ENCODE results near the gene SIAE.

The SIAE gene

DNA sequence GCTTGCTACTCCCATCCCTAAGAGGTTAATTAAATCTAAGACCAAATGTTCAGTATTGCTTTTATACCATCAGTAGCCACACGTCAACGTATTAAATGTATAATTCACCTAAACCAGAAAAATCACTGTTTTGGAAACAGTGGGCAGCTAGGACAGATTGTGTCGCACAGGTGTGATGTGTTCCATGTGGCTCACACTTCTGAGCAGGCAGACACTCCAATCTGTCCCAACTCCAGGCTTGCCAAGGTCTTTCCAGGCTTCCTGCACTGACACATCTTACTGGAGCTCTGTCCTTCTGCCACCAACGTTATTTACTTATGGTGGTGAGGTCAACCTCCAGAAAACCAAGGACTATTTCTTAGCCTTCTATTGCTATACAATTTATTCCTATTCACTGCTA is 11.4 kb downstream of the SIAE start:
- DNase-seq (ENCODE audit: low read depth) = no peak

DNA sequence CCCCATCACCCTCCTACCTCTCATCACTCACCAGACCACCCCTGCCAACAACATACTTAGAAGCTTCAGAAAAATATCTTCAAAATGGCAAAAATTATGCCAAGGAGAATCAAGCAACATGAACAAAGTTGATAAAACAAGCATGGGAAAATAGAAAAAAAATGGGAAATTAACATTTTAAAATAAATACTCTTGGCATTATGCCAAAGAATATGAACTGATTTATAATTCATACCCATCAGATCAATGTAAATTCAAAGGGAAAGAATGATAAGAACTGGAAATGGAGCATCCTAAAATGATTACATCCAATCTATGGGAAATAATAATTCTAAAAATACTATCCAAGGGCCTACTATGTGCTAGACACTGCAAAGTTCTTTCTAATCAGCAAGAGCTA is 12.0 kb downstream of the SIAE start:
- no peak for DNase-seq (ENCODE audit: low read depth)

DNA sequence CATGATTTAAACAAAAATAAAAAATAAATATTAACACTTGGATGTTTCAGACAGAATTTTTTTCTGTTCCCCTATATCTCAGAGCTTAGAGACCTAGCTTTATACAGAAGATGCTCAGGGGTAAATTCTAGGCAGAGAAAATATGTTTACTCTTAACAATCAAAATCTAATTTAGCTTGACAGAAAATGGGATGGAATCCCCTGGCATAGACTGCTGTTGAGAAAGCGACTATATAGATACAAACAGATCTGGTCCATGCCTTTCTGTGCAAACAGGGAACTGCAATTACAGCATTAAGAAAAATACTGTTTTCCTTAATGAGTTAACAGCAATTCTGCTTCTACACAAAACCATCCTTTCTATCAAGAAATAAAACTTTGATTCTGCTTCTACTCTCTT is 14.6 kb downstream of the SIAE start:
- DNase-seq (ENCODE audit: low read depth) = no peak

DNA sequence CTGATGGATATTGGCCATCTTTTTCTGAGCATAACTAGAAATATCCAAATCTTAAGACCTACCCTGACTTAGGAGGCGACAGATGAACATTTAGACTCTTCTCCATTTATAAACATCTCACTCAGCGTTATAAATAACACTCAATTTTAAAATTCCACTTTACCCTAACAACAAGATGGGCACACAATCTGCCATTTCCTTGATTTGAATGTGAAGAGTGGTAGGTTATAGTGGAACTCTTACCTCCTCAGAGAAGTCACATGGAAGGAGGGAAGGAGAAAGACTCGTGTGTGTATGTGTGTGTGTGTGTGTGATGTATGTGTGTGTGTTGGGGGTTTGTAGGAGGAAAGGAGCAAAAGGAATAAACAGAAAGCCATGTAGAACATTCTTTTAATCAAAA is 15.0 kb downstream of the SIAE start:
- no peak for DNase-seq (ENCODE audit: low read depth)

DNA sequence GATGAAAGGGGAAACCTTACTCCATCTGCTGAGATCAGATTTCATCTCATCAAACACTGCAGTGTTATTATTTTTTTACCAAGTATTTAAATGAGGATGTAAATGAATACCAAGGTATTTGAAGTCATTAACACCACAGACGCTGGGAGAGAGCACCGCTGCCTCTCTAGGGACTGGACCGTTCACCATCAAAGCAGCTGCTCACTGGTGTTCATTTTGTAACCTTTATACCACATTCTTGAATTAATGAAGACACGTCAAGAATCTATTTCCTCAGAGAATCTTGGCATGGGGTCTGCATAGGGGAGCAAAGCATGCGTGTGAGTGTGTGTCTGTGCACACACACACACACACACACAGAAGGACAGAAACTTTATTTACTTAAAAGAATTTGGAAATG is 15.6 kb downstream of the SIAE start:
- no peak for DNase-seq (ENCODE audit: low read depth)

DNA sequence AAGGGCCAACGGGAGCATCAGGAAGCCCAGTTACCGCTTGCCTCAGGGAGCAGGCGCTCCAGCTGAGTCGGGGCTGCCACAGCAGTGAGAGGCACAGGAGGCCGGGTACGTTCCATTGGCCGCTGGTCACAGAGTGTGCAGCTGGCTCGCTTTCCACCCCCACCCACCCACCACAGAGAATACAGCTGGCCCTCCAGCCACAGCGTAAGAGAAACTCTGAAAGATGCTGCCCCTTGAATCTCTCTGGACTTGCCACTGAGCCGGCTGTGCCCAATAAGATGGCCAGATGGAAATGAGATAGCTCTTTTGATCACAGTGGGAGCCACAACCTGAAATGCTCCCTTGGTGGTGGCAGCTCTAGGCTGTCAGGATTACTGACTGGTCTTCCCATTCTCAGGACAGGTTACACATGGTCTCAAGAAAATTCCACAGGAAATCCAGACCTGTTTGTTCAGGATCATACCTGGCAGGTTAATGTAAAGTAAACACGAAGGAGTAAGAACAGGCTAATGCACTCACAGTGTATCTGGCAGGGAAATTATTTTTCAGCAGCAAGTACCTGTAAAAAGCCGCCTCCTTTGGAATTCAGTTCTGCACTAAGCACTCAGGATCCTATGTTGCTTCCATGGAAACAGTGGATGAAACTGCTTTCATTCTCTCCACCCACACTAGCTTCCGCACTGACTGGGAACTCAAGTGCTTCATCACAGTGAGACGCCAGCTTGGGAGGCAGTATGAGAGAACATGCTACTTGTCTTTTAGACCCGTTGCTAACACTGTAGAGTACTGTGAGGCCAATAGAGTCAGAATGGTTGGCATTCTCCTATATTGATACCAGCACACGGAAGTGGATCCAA is 16.5 kb downstream of the SIAE start:
- no peak for DNase-seq (ENCODE audit: low read depth)

DNA sequence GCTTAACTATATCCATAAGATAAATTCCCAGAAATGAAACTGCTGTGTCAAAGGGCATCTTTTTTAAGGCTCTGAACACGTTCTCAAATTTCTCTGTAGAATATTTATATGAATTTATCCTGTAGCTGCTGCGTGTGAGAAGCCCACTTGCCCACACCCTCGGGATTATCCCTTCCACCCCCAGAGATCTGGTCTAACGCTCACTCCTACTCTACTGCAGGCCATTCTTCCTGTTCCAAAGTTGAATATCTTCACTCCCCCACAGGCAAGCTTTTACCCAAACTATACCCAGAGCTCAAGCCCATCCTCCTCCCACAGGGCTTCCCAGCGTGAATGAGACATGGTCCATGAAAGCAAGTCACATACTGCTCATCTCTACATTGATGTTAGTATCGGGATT is 24.9 kb downstream of the SIAE start:
- DNase-seq (ENCODE audit: low read depth) = no peak

DNA sequence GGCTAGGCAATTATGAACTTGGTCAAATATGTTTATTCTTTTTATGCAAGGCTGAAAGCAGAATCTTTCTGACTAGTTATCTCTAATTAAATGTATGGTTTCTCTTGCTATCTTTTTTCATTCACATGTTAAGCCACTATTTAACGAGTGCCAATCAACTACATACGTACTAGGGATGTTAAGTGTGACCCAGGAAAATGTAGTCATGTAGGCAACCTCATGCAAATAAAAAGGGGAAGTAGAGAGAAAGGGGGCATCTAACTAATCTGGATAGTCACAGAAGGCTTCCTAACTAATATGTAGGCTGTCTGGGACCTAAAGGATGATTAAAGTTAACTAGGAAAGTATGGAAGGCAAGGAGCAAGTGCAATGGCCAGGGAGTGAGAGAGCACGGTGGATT is 27.4 kb downstream of the SIAE start:
- DNase-seq (ENCODE audit: low read depth) = no peak

DNA sequence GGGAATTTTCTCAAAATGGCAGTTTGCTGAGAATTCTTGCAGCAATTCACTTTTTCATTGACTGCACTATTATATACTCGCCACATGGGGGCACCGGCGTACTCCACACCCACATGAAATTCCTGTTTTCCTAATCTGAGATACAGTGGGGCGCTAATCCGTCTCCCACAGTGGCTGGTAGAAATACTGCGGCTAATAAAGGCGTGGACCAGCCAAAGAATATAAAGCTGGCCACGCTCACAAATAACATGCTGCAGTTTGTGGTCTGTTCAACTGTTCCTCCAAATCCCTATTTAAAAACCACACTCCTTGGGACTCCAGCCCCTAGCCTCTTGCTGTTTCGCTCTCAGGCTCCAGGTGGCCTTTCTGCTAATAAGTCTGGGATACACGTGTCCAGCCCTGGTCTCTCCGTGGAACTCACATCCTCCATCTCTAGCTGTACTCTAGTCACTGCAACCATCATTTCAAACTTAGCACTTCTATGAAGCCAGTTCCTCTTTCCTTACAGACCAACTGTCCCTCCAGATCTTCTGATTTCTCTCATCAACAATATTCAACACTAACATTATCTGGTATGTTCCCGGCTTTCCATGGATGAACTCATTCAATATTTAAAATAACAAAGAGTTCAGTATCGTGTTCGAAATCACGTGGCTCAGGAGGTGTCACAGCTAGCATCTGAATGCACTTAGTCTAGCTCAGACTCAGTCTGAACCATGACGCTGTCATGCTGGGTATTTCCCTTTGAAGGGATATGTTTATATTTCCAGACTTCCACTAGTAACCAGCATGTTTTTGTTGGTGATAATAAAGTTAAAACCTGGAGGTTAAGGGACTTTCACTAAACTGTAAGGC is 28.9 kb downstream of the SIAE start:
- DNase-seq (ENCODE audit: low read depth) = no peak

DNA sequence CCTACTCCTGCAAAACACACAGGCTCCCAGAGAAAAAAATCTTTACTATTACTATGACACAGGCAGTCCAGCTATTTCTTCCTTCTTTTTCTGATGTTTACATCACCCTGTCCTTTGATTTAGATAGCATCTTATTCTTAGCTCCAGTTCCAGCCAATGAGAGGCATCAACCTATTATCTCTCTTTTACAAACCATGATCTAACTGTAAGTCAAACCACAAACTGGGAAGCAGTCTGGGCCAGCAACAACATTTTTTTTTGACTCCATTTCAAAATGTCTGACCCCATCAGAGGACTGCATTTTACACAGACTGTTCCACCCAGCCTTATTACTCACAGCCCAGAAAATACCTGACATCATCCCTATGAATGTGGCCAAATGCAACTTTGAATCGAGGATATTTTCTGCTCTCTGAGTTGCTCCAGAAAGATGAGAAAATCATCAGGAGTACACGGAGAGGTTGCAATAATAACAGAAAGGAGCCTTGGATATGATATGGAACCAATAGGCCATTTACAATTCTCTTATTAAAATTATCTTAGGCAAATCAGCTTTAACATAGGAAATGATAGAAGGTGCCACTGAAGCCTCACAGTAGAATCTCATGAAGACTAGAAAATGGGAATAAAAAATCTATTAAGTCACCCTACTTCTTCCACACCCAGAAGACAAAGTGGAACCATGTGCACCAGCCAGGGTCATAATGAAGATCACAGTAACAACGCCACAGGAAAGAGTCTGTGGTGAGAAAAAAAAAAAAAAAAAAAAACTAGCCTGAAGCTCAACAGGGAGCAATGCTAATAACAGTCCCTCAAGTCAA is 29.7 kb downstream of the SIAE start:
- no peak for DNase-seq (ENCODE audit: low read depth)

DNA sequence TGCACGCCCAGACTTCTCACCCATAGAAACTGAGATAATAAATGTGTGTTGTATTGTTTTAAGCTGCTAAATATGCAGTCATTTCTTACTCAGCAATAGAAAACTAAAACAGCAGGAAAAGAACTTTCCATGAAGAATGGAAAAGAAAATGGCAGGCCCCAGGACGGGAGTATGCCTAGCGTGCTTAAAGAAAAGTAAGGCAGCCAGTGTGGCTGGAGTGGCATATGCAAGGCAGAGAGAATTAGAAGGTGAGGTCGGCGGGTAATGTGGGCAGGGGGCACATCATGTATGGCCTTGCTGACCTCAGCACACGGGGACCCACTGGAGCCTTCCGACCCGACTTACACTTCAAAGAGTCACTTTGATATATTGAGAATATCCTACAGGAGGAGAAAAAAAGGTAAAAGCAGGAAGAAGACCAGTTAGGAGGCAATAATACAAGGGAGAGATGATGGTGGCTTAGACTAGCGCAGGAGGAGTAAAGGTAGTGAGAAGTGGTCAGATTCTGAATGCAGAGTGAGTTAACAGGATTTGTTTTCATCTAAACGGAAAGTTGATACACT is 30.4 kb downstream of the SIAE start:
- no peak for DNase-seq (ENCODE audit: low read depth)

DNA sequence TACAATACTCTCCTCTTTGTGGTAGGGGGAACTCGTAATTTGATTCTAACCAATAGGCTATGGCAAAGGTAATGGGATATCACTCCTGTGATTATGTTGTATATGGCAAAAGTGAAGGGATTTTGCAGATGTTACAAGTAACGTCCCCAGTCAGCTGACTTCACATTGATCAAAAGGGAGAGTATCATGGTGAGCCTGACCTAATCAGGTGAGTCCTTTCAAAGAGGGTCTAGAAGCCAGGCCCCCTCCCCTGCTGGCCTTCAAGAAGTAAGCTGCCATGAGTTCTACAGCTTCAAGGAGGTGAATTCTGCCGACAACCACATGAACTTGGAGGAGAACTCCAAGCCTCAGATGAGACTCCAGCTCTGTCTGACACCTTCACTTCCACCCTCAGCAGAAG is 30.9 kb downstream of the SIAE start:
- no peak for DNase-seq (ENCODE audit: low read depth)

DNA sequence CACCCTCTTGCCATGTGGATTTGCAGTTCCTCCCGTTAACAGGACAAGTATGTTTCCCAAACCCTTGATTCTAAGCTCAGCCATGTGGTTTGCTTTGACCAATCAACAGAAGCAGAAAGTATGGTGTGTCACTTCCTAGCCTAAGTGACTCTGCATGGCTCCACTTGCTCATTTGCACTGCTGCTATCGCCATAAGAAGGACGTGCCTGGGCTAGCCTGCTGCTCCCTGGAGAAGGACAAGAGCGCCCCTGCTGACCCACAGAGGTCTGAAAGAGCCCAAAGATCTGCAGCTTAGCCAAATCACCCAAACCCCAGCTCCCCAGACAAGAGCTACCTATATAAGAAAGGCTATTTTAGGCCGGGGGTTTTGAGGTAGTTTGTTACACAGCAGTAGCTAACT is 32.9 kb downstream of the SIAE start:
- no peak for DNase-seq (ENCODE audit: low read depth)

DNA sequence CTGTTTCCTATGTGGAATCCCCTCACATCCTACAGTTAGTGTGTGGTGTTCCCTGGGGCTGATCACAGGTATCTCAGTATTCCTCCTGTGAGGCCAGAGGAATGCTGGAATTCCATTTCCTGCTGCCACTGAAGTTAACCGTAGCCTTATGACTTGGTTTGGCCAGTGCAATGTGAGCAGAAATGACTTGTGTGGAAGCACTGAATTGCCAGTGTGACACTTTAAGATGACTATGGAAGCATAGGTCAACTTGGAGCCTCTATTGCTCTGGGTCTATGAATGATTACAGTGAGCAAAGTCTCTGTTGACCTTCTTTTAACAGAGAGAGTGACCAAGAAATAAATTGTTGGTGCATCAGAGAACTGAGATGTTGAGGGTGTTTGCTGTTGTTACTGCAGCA is 34.4 kb downstream of the SIAE start:
- no peak for DNase-seq (ENCODE audit: low read depth)

DNA sequence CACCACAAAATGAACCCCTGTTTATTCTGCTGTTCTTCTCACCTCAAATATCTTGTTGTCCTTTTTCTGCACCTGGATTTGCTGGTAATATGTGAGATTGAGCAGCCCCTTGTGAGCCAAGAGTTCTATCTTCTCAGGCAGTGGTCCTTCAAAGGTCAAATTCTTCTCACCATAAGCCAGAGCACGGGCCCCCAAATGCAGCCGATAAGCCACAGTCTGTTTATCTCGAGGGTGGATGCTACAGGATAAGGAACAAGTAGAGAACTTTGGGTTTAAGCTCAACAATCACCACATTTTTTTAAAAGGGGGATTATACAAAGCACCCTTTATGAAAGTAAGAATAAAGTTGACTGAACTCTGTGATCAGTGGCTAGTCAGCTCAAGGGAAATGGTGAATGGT is 35.0 kb downstream of the SIAE start:
- DNase-seq (ENCODE audit: low read depth) = no peak

DNA sequence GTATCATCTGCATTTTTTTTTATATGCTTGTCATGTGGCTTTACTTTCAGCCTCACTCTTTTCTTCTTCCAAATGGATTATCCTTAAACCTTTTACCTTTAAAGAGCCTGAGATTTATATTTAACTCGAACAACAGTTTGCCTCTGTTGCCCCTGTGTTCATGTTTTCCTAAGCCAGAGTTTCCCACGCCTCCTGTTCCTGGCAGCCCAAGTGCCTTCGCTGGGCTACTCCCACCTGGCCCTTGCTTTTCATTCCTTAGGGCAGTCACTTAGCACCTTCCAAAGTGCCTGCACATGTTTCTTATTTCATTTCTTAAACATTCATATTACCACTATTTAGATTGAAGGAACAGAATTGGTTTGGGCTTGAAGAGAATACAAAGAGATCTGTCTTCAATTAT is 37.6 kb downstream of the SIAE start:
- no peak for DNase-seq (ENCODE audit: low read depth)

DNA sequence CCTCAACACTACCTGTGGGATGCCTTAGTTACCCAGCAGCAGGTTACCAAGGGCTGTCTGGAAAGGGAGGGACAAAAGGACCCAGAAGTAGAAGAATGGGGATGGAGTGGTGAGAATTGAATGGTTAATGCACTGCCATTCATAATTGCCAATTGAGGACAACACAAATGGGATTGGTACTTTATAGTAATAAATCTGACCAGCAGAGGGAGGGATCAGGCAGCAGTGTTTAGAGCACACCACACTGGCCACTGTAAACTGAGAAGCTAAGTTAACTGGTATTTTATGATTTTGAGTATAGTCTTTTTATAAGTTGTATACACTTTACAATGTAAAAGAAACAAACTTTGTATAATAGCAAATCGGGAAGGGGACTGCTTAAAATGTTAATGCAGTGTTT is 40.2 kb downstream of the SIAE start:
- no peak for DNase-seq (ENCODE audit: low read depth)

DNA sequence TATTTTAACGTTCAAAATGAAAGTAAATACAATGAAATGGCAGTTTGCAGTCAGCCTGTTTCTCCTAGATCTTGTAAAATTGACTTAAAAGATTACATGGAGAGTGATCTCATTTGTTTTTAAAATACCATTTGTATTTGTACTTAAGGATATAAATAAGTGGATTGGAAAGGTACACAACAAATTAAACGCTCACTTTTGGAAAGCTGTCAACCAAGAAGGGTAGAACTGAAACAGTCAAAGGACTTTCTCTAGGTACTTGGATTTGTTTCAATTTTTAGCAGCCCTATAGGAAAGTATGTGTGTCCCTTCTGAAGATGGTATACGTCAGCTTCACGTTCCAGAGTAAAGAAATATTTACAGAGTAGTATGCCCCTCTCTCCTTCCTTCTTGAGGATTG is 43.6 kb downstream of the SIAE start:
- no peak for DNase-seq (ENCODE audit: low read depth)

DNA sequence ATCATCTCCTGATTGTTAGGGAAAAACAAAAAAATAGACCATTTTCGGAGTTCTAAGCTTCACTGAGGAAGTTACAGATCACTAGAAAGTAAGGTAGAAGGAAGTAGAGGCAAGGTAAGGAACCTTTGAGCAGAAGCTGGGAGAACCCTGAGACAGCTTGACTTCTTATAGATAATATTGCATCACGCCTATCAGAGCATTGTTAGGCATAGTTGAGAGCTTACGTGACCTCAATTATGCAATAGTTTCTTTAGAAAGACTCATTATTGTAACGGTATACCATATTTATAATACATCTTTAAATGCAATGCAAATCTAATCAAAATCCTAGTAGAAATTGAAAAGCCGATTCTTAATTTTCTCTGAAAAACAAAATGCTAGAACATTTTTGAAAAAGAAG is 46.0 kb downstream of the SIAE start:
- no peak for DNase-seq (ENCODE audit: low read depth)

DNA sequence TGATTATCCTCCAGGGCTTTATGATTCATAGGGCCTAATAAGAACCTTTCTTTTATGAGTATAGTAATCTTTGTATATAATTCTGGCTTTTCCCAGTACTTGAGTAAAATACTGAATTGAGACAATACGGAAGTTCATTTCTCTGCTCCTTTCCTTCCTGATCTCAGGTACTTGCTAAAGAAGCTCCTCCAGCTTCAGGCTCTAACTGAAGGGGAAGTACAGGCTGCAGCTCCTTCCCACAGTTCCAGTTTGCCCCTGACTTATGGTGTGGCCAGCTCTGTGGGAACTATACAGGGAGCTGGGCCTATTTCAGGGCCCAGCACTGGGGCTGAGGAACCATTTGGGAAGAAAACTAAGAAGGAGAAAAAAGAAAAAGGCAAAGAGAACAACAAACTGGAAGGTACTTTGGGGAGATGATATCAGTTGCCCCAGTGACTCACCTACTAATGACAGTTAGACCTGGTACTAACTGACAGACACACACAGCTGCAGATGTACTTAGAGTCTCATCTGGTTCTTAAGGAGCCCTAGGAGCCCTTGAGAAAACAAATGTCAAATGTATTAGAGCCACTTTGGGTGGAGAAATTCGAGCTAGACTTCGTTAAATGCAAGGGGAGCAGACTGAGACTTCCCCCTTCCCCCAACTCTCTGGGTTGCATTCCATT is 47.9 kb downstream of the SIAE start:
- no peak for DNase-seq (ENCODE audit: low read depth)

DNA sequence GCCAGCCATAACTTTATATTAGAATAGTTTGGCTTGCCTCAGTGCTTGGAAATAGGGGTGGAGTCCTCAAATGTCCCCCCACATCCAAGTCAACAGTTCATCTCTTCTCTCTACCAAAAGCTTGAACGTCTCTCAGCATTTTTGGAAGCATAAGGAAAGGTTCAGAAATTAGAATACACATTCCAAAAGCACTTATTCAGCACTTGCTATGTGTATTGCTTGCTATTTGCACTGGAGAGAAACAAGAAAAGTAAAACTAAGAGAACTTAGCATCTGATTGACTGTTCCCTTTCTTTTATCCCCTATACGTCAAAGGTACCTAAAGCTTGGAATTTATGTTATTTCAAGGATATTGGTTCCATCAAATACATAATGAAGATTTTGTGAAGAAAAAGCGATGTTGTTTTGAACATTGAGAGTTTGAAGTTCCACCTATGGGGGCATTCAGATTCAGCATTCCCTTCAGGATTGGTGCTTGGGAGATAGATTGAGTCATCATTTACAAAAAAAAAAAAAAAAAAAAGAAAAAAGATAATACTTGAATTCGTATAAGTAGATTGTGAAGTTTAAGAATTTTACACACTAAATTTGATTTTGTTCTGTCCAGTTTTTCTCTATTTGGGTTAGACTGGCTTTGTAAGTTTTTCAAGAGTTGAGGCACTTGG is 49.5 kb downstream of the SIAE start:
- DNase-seq (ENCODE audit: low read depth) = no peak
